Activated CD4-positive, alpha-beta T cell treated with anti-CD3 and anti-CD28 coated beads, Interleukin-10, Interleukin-2, amounts not matched to agents 100 ng/mL and 50 ng/mL, durations not matched to agents 16 hours and 8 hours (primary cell): ENCODE measurements around the gene ATP5F1E.
"Not testable (repeated sequence)": the region's sequence is repeated elsewhere in the genome, so short reads cannot be mapped to it uniquely, and the experiment has no call there.

Experiments
- DNase-seq: peaks from one replicate; pipeline ENCODE4 v3.0.0-alpha.2; 2020

Gene ATP5F1E

GRCh38 chr20:58987790-58988564, 44.2 kb downstream of the ATP5F1E start:
- DNase-seq, result no peak

- peak; percentile 52 for DNase-seq
These were observed 45.1 kb downstream of the ATP5F1E start for GRCh38 chr20:58986968-58987517.

DNA sequence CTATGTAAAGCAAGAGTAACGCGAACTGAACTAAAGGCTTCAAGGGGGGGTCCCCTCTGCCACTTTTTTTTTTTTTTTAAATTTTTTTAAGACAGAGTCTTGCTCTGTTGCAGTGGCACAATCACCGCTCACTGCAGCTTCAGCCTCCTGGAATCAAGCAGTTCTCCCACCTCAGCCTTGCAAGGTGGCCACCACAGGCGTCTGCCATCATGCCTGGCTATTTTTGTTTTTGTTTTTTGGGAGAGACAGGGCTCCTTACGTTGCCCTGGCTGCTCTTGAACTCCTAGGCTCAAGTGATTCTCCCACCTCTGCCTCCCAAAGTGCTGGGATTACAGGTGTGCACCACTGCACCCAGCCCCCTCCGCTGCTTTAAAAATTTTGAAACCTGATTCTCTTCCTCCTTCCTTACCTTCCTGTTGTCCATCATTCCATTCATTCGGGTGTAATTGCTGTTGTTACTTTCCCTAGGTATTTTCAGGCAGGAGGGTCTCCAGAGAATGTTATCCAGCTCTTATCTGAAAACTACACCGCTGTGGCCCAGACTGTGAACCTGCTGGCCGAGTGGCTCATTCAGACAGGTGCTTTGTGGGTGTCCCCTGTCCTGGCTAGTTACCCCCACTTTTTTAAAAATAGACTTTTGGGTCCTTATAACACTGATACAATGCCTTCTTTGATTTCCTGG, 45.7 kb downstream of the ATP5F1E start:
- DNase-seq, result no peak

- no peak for DNase-seq
These were observed 46.5 kb downstream of the ATP5F1E start for GRCh38 chr20:58985656-58986055.

DNA sequence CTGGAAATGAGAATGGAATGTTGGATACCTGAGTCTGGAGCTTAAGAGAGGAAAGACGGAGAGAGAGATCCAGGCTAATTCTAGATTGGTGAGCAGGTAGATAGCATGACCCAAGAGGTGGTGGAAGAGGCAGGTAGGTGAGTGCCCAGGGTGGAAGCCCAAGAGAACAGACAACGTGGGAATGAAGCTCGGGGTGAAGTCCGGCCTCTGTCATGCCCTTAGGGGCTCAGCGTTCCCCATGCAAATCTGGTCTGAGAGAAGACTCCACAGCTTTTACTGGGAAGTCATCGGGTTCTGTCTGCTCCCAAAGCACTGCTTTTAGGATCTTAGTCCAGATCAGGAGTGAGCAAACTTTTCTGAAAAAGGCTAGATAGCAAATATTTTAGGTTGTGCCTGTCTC, 47.4 kb downstream of the ATP5F1E start:
- DNase-seq, result no peak

DNA sequence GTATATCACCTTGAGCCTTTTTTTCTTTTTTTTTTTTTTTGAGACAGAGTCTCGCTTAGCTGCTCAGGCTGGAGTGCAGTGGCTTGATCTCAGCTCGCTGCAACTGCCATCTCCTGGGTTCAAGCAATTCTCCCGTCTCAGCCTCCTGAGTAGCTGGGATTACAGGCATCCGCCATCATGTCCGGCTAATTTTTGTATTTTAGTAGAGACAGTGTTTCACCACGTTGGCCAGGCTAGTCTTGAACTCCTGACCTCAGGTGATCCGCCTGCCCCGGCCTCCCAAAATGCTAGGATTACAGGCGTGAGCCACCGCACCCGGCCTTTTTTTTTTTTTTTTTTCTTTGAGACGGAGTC, 49.0 kb downstream of the ATP5F1E start:
- DNase-seq, result not testable (repeated sequence)

DNA sequence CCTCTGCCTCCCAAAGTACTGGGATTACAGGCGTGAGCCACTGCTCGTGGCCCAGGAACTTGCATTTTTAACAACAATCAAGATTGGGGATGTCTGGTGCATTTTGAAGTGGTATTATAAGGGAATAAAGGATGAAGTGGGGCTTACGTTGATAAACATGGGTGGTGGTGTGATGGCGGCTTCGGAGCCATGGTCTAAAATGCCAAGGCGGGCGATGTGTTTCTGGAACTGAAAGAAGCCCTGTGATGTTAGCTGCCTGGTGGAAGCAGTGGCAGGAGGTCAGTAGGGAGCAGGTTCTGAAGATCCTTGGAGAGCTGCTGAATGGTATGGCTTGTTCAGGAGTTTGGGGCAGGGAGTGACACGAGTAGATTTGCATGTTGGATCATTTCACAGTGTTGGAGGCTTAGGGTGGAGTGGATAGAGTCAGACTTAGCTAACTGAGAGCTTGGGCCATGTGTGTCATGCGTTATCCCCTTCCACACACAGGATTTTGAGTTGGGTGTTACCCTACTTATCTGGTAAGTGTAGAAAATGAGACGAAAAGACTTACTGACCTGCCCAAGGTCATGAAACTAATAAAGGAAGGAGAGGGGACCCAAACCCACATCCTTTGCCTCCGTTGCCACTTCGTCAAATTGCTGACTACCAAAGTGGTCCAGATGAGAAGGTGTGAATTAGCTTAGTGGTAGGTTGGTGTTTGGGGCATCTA, 49.6 kb downstream of the ATP5F1E start:
- DNase-seq, result peak; percentile 61

GRCh38 chr20:58981628-58982364, 50.3 kb downstream of the ATP5F1E start:
- DNase-seq, result peak; percentile 31

- DNase-seq, result peak; percentile 93
These were observed 51.2 kb downstream of the ATP5F1E start, which contains the start of gene NELFCD for GRCh38 chr20:58980711-58981627. TSS of gene NELFCD (plus strand) at chr20:58981256. CDS start at chr20:58981310, 54 bp downstream.

DNA sequence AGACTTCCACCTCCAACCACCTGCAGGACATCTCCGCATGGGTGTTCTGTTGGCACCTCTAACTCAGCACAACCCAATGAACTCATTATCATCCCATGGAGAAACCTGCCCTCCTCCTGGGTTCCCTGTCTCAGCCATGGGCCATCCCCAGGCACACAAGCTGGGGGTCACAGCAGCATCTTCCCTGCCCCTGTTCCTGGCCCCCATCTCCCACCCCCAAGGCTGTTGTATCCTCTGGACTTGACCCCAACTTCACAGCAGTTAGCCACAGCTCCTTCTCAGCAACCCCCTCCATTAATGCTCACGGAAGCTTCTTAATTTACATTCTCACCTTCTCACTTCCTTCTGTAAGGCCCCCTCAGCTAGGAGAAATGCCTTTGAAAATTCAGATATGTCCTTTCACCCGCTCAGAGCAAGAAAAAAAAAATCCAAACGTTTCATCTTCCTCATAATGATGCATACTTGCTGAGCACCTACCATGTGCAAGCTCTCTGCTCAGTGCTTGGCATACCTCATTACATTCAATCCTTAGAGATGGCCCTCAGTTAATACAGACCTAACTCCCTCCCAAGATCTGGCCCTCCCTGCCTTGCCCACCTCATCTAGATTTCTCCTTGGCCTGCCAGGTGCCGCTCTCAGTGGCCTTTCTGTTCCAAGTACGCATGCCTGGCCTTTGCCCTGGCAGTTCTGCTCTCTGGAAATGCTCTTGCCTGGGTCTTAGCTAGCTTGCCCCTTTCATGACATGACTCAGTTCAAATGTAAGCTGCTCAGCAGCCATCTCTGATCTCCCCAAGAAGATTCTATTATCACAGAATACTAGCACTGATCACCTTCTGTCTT, 53.6 kb downstream of the ATP5F1E start:
- no peak for DNase-seq

GRCh38 chr20:58976061-58976730, 55.9 kb downstream of the ATP5F1E start:
- DNase-seq, result no peak
